Osteocyte (in vitro differentiated cells): ENCODE measurements around the gene DDAH1. TPM values are rescaled to one million over a fixed set of nuclear protein-coding genes. Genes with fewer than 3 reads are reported as not detected.

Source experiments
- DNase-seq: peaks from one replicate; pipeline ENCODE4 v3.0.0; 2021; ENCODE audit warnings: mixed read lengths; ENCODE audit not compliant: unreplicated experiment; ENCODE audit errors: extremely low spot score
- H3K27ac Mint-ChIP-seq: one replicate; pipeline ENCODE4 v1.8.0; 2021; ENCODE audit warnings: mild to moderate bottlenecking, mixed read lengths; ENCODE audit not compliant: unreplicated experiment
- H3K27me3 Mint-ChIP-seq: one replicate; pipeline ENCODE4 v1.8.0; 2021; ENCODE audit warnings: mixed read lengths; ENCODE audit not compliant: unreplicated experiment
- H3K36me3 Mint-ChIP-seq: one replicate; pipeline ENCODE4 v1.8.0; 2021; ENCODE audit warnings: mixed read lengths; ENCODE audit not compliant: unreplicated experiment
- H3K4me1 Mint-ChIP-seq: one replicate; pipeline ENCODE4 v1.8.0; 2021; ENCODE audit warnings: mixed read lengths; ENCODE audit not compliant: unreplicated experiment
- H3K4me3 Mint-ChIP-seq: one replicate; pipeline ENCODE4 v1.8.0; 2021; ENCODE audit warnings: mild to moderate bottlenecking, moderate library complexity, mixed read lengths; ENCODE audit not compliant: unreplicated experiment
- H3K9me3 Mint-ChIP-seq: one replicate; pipeline ENCODE4 v1.8.0; 2021; ENCODE audit warnings: mixed read lengths; ENCODE audit not compliant: unreplicated experiment
- CTCF ChIP-seq: fragments of 200-600 bp; sonication (generic); IDR thresholded peaks from 2 replicates; pipeline ENCODE4 v1.5.0; 2021; ENCODE audit warnings: antibody characterized with exemption, mild to moderate bottlenecking, moderate library complexity
- total RNA-seq: library from RNA; stranded (reverse); gene quantifications from 2 replicates; pipeline ENCODE4 v1.2.1, GENCODE V29; 2021

Gene DDAH1
- total RNA-seq, 1 donor from 2014 or later = 46.8 TPM

GRCh38 chr1:85501355-85501898 is 36.5 kb upstream of the DDAH1 start:
- H3K9me3 Mint-ChIP-seq = no peaks in the 10 kb centered on the region
- H3K27ac Mint-ChIP-seq = peak overlapping the region; percentile 20
- no peak overlapping the region for H3K4me3 Mint-ChIP-seq
- DNase-seq = no peak
- no peaks in the 10 kb centered on the region for H3K27me3 Mint-ChIP-seq
- peaks cover 19% of the 10 kb centered on the region for H3K36me3 Mint-ChIP-seq
- peaks cover 45% of the 10 kb centered on the region for H3K4me1 Mint-ChIP-seq
- TF ChIP-seq CTCF = no peak

- H3K27me3 Mint-ChIP-seq = no peaks in the 10 kb centered on the region
- TF ChIP-seq CTCF = no peak
- H3K4me3 Mint-ChIP-seq = no peak overlapping the region
- H3K27ac Mint-ChIP-seq = peak overlapping the region; percentile 18
- H3K9me3 Mint-ChIP-seq = no peaks in the 10 kb centered on the region
- H3K4me1 Mint-ChIP-seq = peaks cover 47% of the 10 kb centered on the region
- peaks cover 20% of the 10 kb centered on the region for H3K36me3 Mint-ChIP-seq
- no peak for DNase-seq
Measured at GRCh38 chr1:85496941-85497582, 32.1 kb upstream of the DDAH1 start.

GRCh38 chr1:85495556-85495955 is 30.6 kb upstream of the DDAH1 start:
- DNase-seq = no peak
- Mint-ChIP-seq H3K4me3 (peak overlapping the region; percentile 39), H3K27ac (peak overlapping the region; percentile 75)

GRCh38 chr1:85494904-85495266 is 29.9 kb upstream of the DDAH1 start:
- H3K27ac Mint-ChIP-seq = peak overlapping the region; percentile 75
- TF ChIP-seq CTCF = peak; percentile 58
- no peaks in the 10 kb centered on the region for H3K9me3 Mint-ChIP-seq
- peaks cover 8% of the 10 kb centered on the region for H3K36me3 Mint-ChIP-seq
- no peaks in the 10 kb centered on the region for H3K27me3 Mint-ChIP-seq
- no peak overlapping the region for H3K4me3 Mint-ChIP-seq
- DNase-seq = no peak
- H3K4me1 Mint-ChIP-seq = peaks cover 39% of the 10 kb centered on the region

More at GRCh38 chr1:85495556-85495955, 30.6 kb upstream of the DDAH1 start:
- Mint-ChIP-seq H3K9me3 (no peaks in the 10 kb centered on the region), H3K36me3 (peaks cover 8% of the 10 kb centered on the region), H3K4me1 (peaks cover 43% of the 10 kb centered on the region), H3K27me3 (no peaks in the 10 kb centered on the region)
- no peak for TF ChIP-seq CTCF

- Mint-ChIP-seq H3K4me1 (peaks cover 41% of the 10 kb centered on the region), H3K36me3 (peaks cover 10% of the 10 kb centered on the region), H3K9me3 (no peaks in the 10 kb centered on the region), H3K4me3 (no peak overlapping the region), H3K27me3 (no peaks in the 10 kb centered on the region), H3K27ac (peak overlapping the region; percentile 75)
- no peak for TF ChIP-seq CTCF
- no peak for DNase-seq
Measured at GRCh38 chr1:85494074-85494903, 29.3 kb upstream of the DDAH1 start.
